Thoracic aorta (tissue), 2 donors: Measurements from ENCODE around the gene AHCY. TPM values are rescaled to one million over a fixed set of nuclear protein-coding genes. Genes with fewer than 3 reads are reported as not detected.
A peak's percentile ranks its signal among the peaks of the same experiment; 100 is the strongest.

Experiments used
- ATAC-seq: fragments of 150-250 bp; one replicate; pipeline ENCODE4 v1.8.0; 2017; ENCODE audit warnings: low read depth; ENCODE audit not compliant: insufficient number of reproducible peaks, low FRiP score
- DNase-seq: peaks from one replicate; pipeline ENCODE4 v3.0.0-alpha.2; 2020; ENCODE audit warnings: low spot score
- H3K27ac ChIP-seq, 2 donors: fragments of 200-600 bp; sonication (generic); 1 replicate in 1 of 2; 2 replicates in 1 of 2; pipeline ENCODE4 v1.5.1; 2016; ENCODE audit warnings: mild to moderate bottlenecking in 2 of 2, moderate library complexity in 2 of 2
- H3K27me3 ChIP-seq: fragments of 200-600 bp; sonication (generic); replicated peaks from 2 replicates; pipeline ENCODE4 v1.6.0; 2016; ENCODE audit warnings: mild to moderate bottlenecking; ENCODE audit not compliant: insufficient read depth
- H3K36me3 ChIP-seq: fragments of 200-600 bp; sonication (generic); one replicate; pipeline ENCODE4 v1.5.1; 2016
- H3K4me1 ChIP-seq, 2 donors: fragments of 200-600 bp; sonication (generic); 1 replicate in 1 of 2; 2 replicates in 1 of 2; pipeline versions ENCODE4 v1.5.1 to v1.6.0; 2016; ENCODE audit warnings: low read depth in 2 of 2, mild to moderate bottlenecking in 1 of 2; ENCODE audit not compliant: control insufficient read depth in 1 of 2
- H3K4me3 ChIP-seq: fragments of 200-600 bp; sonication (generic); 2 replicates; pipeline ENCODE4 v1.5.1; 2016; ENCODE audit warnings: mild to moderate bottlenecking
- H3K9me3 ChIP-seq: fragments of 200-600 bp; sonication (generic); 2 replicates; pipeline ENCODE4 v1.5.1; 2016
- total RNA-seq, 2 donors: library from RNA; depleted of rRNA; stranded (reverse); fragments of >200 nt; gene quantifications; one replicate each; pipeline versions ENCODE4 v1.1.0 to v1.2.3, GENCODE V29; 2016
- TF ChIP-seq, protein P1 (sequence below): fragments of 200-600 bp; sonication (generic); IDR thresholded peaks from one replicate; pipeline ENCODE4 v1.5.1; 2019; ENCODE audit warnings: antibody characterized with exemption

Gene AHCY
- total RNA-seq, 2 donors from 2014 or later: 38.7 to 71.8 TPM

DNA sequence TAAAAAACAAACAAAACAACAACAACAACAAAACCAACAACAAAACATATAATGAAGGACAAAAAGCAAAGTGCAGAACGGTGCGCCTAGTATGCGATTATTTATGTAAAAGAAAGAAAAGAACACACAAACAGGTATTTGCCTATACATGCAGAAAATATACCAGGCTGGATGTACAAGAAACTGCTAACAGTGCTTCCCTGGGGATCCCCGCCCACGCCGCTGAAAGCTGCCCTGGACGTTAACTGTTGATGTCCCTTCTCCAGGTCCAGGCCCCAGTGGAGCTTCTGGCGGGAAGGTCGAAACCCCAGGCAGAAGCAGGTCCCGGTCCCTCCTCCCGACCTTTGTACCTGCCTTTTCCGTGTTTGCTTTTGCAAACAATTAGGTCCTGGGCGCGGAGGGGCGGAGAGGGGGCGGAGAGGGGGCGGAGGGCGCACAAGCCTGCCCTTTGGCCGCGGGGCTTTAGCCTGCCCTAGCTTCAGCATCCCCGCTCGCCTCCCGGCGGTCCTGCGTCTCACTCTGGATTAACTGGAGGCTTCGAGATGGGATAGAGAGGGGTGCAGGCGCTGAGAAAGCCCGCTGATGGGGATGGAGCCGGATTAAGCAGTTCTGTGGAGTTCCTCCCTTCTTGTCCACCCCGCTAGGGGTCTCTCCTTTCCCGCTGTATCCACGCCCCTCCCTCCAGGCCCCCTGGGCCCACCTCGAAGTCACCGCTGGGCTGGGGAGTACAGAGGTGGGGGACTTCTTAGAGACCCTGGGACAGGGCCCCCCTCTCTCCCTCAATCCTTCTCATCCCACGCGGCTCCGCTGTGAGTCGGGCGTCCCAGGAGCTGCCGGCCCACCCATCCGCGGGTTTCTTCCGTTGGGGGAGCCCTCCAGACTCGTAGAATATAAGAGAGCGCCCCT lies 8.2 kb upstream of the AHCY start:
- TF ChIP-seq, protein P1, sequence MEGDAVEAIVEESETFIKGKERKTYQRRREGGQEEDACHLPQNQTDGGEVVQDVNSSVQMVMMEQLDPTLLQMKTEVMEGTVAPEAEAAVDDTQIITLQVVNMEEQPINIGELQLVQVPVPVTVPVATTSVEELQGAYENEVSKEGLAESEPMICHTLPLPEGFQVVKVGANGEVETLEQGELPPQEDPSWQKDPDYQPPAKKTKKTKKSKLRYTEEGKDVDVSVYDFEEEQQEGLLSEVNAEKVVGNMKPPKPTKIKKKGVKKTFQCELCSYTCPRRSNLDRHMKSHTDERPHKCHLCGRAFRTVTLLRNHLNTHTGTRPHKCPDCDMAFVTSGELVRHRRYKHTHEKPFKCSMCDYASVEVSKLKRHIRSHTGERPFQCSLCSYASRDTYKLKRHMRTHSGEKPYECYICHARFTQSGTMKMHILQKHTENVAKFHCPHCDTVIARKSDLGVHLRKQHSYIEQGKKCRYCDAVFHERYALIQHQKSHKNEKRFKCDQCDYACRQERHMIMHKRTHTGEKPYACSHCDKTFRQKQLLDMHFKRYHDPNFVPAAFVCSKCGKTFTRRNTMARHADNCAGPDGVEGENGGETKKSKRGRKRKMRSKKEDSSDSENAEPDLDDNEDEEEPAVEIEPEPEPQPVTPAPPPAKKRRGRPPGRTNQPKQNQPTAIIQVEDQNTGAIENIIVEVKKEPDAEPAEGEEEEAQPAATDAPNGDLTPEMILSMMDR: no peak
- ATAC-seq (no peak), DNase-seq (no peak)
- Histone ChIP-seq H3K27me3 (no peaks in the 10 kb centered on the region), H3K36me3 (no peaks in the 10 kb centered on the region), H3K4me1 (peaks cover 7 to 21% of the 10 kb centered on the region in 2 donors), H3K4me3 (peak overlapping the region; percentile 34), H3K27ac (no peak overlapping the region), H3K9me3 (no peaks in the 10 kb centered on the region)

DNA sequence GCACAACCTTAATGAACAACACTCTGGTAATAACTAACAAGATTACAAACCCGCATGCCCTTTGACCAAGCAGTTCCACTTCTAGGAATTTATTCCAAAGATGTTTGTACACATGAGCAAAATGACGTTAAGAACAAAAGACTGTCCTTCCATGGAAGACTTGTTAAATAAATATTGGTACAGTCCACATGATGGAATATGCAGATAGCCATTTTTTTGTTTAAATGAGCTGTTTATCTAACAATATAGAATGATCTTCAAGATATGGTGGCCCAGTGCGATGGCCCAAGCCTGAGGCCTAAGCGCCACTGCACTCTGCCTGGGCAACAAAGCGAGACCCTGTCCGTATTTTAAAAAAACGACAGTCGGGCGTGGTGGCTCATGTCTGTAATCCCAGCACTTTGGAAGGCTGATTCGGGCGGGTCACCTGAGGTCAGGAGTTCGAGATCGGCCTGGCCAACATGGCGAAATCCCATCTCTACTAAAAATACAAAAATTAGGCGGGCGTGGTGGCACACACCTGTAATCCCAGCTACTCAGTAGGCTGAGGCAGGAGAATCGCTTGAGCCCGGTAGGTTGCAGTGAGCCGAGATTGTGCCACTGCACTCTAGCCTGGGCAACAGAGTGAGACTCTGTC lies 7.4 kb upstream of the AHCY start:
- Histone ChIP-seq H3K4me1 (peaks cover 7 to 21% of the 10 kb centered on the region in 2 donors), H3K4me3 (no peak overlapping the region), H3K27ac (no peak overlapping the region), H3K27me3 (no peaks in the 10 kb centered on the region), H3K9me3 (no peaks in the 10 kb centered on the region), H3K36me3 (no peaks in the 10 kb centered on the region)
- ATAC-seq (no peak), DNase-seq (no peak)
- TF ChIP-seq, protein P1: no peak

- no peak overlapping the region for H3K4me3 ChIP-seq
- H3K27me3 ChIP-seq: no peaks in the 10 kb centered on the region
- TF ChIP-seq, protein P1: no peak
- no peaks in the 10 kb centered on the region for H3K36me3 ChIP-seq
- no peak for ATAC-seq
- H3K4me1 ChIP-seq: peaks cover 7 to 21% of the 10 kb centered on the region in 2 donors
- no peaks in the 10 kb centered on the region for H3K9me3 ChIP-seq
- DNase-seq: no peak
- no peak overlapping the region for H3K27ac ChIP-seq
Measured at GRCh38 chr20:34309691-34310090, 6.5 kb upstream of the AHCY start.

GRCh38 chr20:34305333-34306230 lies 2.4 kb upstream of the AHCY start:
- Histone ChIP-seq H3K4me3 (no peak overlapping the region), H3K27ac (no peak overlapping the region), H3K27me3 (no peaks in the 10 kb centered on the region), H3K36me3 (no peaks in the 10 kb centered on the region), H3K4me1 (peaks cover 3 to 17% of the 10 kb centered on the region in 2 donors), H3K9me3 (no peaks in the 10 kb centered on the region)
- ATAC-seq (no peak), DNase-seq (no peak)
- TF ChIP-seq, protein P1: no peak
